HCT116 (cell line): Measurements from ENCODE around the gene OR5H6. TPM values are rescaled to one million over a fixed set of nuclear protein-coding genes. Genes with fewer than 3 reads are reported as not detected.

ENCODE experiments used
- ATAC-seq: fragments of 200-7000 bp; cut with Tn5 transposase; 2 replicates; pipeline ENCODE4 v1.9.1; 2020; ENCODE audit warnings: mild to moderate bottlenecking, moderate library complexity
- BruUV-seq: library from RNA; stranded (reverse); fragments of 400-500 nt; replicated peaks from 2 replicates; lab custom pipeline; 2021; lab: Mats Ljungman, UMichigan
- CTCF ChIA-PET: fragments of 300-600 bp; sonication (Branson Sonifier 250); formaldehyde crosslinking; loops from one replicate; lab custom pipeline; 2021; ENCODE audit warnings: antibody characterized with exemption; lab: Charles Lee
- POLR2A ChIA-PET: fragments of 300-600, 350-600 bp; sonication (Branson Sonifier 250); formaldehyde crosslinking; loops from one replicate; lab custom pipeline; 2021; ENCODE audit warnings: antibody characterized with exemption; lab: Charles Lee
- RAD21 ChIA-PET, 2 experiments: fragments of 300-600 bp; sonication (Branson Sonifier 250); formaldehyde crosslinking; loops; one replicate each; lab custom pipeline; 2023; ENCODE audit warnings: low total read pairs in 2 of 2; ENCODE audit not compliant: uncharacterized antibody in 2 of 2, unreplicated experiment in 2 of 2, low non-redundant PET in 1 of 2; lab: Charles Lee
- DNase-seq: peaks from one replicate; pipeline ENCODE4 v3.0.0-alpha.2; 2010; ENCODE audit warnings: low read depth, low spot score
- H2AFZ ChIP-seq: fragments of 200-600 bp; shearing (Covaris generic), sonication (generic); 2 replicates; pipeline ENCODE4 v1.6.1; 2017; ENCODE audit warnings: low read depth, mixed run types, mixed read lengths, antibody characterized with exemption, low read length; ENCODE audit not compliant: poor library complexity, severe bottlenecking
- H3K27ac ChIP-seq: 2 replicates; pipeline ENCODE4 v1.5.1; 2012; ENCODE audit warnings: low read depth, low read length
- H3K27me3 ChIP-seq: fragments of 200-600 bp; sonication (generic); 2 replicates; pipeline ENCODE4 v1.6.1; 2016; ENCODE audit warnings: mixed run types, low read length, mixed read lengths; ENCODE audit not compliant: insufficient read depth
- H3K36me3 ChIP-seq, 2 experiments: fragments of 200-500 bp in 1 of 2; fragments of 200-600 bp in 1 of 2; sonication (Bioruptor generic) in 1 of 2; sonication (generic) in 1 of 2; 2 replicates each; pipeline versions ENCODE4 v1.5.1 to v1.6.1; 2014 to 2016; ENCODE audit warnings: low read length in 2 of 2, inconsistent platforms in 1 of 2, mixed read lengths in 1 of 2, mixed run types in 1 of 2; ENCODE audit not compliant: insufficient read depth in 2 of 2, control insufficient read depth in 1 of 2
- H3K4me1 ChIP-seq, 2 experiments: fragments of 200-600 bp in 1 of 2; sonication (generic) in 1 of 2; 2 replicates each; pipeline versions ENCODE4 v1.5.1 to v1.6.1; 2012 to 2017; ENCODE audit warnings: low read length in 2 of 2, inconsistent platforms in 1 of 2, mild to moderate bottlenecking in 1 of 2, mixed read lengths in 1 of 2, mixed run types in 1 of 2, moderate library complexity in 1 of 2; ENCODE audit not compliant: insufficient read depth in 2 of 2, control insufficient read depth in 1 of 2
- H3K4me2 ChIP-seq: fragments of 200-600 bp; sonication (generic); 2 replicates; pipeline ENCODE4 v1.6.1; 2017; ENCODE audit warnings: mixed run types, low read length, mixed read lengths
- H3K4me3 ChIP-seq, 2 experiments: fragments of 200-600 bp in 1 of 2; sonication (generic) in 1 of 2; replicated peaks in 1 of 2; 2 replicates each; pipeline ENCODE4 v1.5.1; 2011 to 2016; ENCODE audit warnings: low read length in 2 of 2, control low read depth in 1 of 2, low read depth in 1 of 2, mild to moderate bottlenecking in 1 of 2, mixed read lengths in 1 of 2, mixed run types in 1 of 2
- H3K79me2 ChIP-seq: fragments of 200-600 bp; sonication (generic); 2 replicates; pipeline ENCODE4 v1.6.1; 2017; ENCODE audit warnings: mild to moderate bottlenecking, mixed run types, low read length, moderate library complexity, mixed read lengths; ENCODE audit not compliant: insufficient read depth
- H3K9ac ChIP-seq: fragments of 200-600 bp; sonication (generic); 2 replicates; pipeline ENCODE4 v1.6.1; 2016; ENCODE audit warnings: low read length, mixed read lengths
- H3K9me2 ChIP-seq: fragments of 200-600 bp; sonication (generic), shearing (Covaris generic); 2 replicates; pipeline ENCODE4 v1.6.1; 2017; ENCODE audit warnings: mixed run types, mild to moderate bottlenecking, moderate library complexity; ENCODE audit not compliant: insufficient read depth
- H3K9me3 ChIP-seq, 2 experiments: fragments of 200-500 bp in 1 of 2; fragments of 200-600 bp in 1 of 2; sonication (Bioruptor generic) in 1 of 2; sonication (generic) in 1 of 2; 2 replicates each; pipeline ENCODE4 v1.6.1; 2014 to 2017; ENCODE audit warnings: low read length in 2 of 2, mixed read lengths in 2 of 2, inconsistent platforms in 1 of 2, low read depth in 1 of 2, mild to moderate bottlenecking in 1 of 2, mixed run types in 1 of 2, moderate library complexity in 1 of 2; ENCODE audit not compliant: control insufficient read depth in 1 of 2, insufficient read depth in 1 of 2
- H4K20me1 ChIP-seq: fragments of 200-600 bp; sonication (generic), shearing (Covaris generic); 2 replicates; pipeline ENCODE4 v1.6.1; 2017; ENCODE audit warnings: mixed run types, mild to moderate bottlenecking, moderate library complexity; ENCODE audit not compliant: insufficient read depth
- ELF1 ChIP-seq: IDR thresholded peaks from 2 replicates; pipeline ENCODE4 v1.6.1; 2012; ENCODE audit warnings: low read depth, borderline replicate concordance
- FOSL1 ChIP-seq: IDR thresholded peaks from 2 replicates; pipeline ENCODE4 v1.6.1; 2012; ENCODE audit warnings: low read depth
- ZFX ChIP-seq: fragments of 450-650 bp; IDR thresholded peaks from 2 replicates; pipeline ENCODE4 v1.6.1; 2017
- ZNF274 ChIP-seq: fragments of 200-500 bp; sonication (Bioruptor generic); IDR thresholded peaks from 2 replicates; pipeline ENCODE4 v1.6.1; 2014; ENCODE audit warnings: mild to moderate bottlenecking, low read depth, low read length, inconsistent platforms
- intact Hi-C: fragments of 100-400 bp; cut with micrococcal nuclease; formaldehyde crosslinking; loops from 2 replicates; pipeline ENCODE4 v1.10.0; 2022
- total RNA-seq: library from RNA; stranded (reverse); gene quantifications from one replicate; pipeline ENCODE4 v1.2.1, GENCODE V29; 2021; ENCODE audit not compliant: unreplicated experiment
- TF ChIP-seq, protein P1 (sequence below): IDR thresholded peaks from 2 replicates; pipeline ENCODE4 v1.6.1; 2012; ENCODE audit warnings: low read depth
- TF ChIP-seq, protein P2 (sequence below), 3 experiments: fragments of 200-600 bp in 1 of 3; sonication (generic) in 1 of 3; IDR thresholded peaks in 2 of 3; conservative IDR thresholded peaks in 1 of 3; 2 replicates each; pipeline ENCODE4 v1.5.1; 2012 to 2017; ENCODE audit warnings: low read depth in 2 of 3, low read length in 2 of 3, antibody characterized with exemption in 1 of 3, borderline replicate concordance in 1 of 3, control low read depth in 1 of 3, mild to moderate bottlenecking in 1 of 3, mixed read lengths in 1 of 3, mixed run types in 1 of 3, moderate library complexity in 1 of 3; ENCODE audit not compliant: insufficient read depth in 1 of 3
- TF ChIP-seq, protein P3 (sequence below): IDR thresholded peaks from 2 replicates; pipeline ENCODE4 v1.6.1; 2012
- TF ChIP-seq, protein P4 (sequence below): IDR thresholded peaks from 2 replicates; pipeline ENCODE4 v1.6.1; 2011; ENCODE audit warnings: mild to moderate bottlenecking, low read length, moderate library complexity; ENCODE audit not compliant: insufficient replicate concordance; ENCODE audit errors: extremely low read depth
- TF ChIP-seq, protein P5 (sequence below): IDR thresholded peaks from 2 replicates; pipeline ENCODE4 v1.6.1; 2012

Gene OR5H6
- total RNA-seq, 1 experiment from 2014 or later, result not detected

DNA sequence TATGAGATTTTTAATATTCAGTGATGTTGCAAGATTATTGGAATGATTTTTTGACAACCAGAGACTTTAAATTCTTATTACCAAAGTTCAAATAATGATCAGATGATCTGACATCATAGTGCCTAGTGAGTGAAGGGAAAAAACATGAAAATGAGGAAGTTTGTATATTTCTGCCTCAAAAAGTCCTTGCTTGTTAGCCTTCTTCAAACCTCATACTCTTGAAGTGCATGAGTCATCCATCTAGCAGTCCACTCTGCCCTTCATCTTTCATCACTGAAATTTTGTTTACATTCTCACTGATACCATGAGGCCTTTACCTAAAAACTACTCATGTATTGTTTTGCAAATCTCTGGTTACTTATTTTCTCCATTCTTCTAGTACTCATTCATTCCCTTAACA is 23.9 kb upstream of the OR5H6 start:
- POLR2A ChIA-PET, result no interaction called here
- no TSS peak for BruUV-seq
- Histone ChIP-seq H2AFZ (no peak overlapping the region), H3K4me1 (no peaks in the 10 kb centered on the region), H3K9me3 (no peaks in the 10 kb centered on the region), H3K36me3 (no peaks in the 10 kb centered on the region), H3K27me3 (peaks cover 3% of the 10 kb centered on the region; the same call in 1 of the 2 replicates), H4K20me1 (no peaks in the 10 kb centered on the region), H3K4me2 (no peak overlapping the region), H3K79me2 (no peaks in the 10 kb centered on the region), H3K27ac (no peak overlapping the region), H3K4me3 (no peak overlapping the region), H3K9me2 (no peaks in the 10 kb centered on the region), H3K9ac (no peak overlapping the region)
- no peak for ATAC-seq
- intact Hi-C loops, result no loop called here
- no peak for TF ChIP-seq ZFX
- TF ChIP-seq ZNF274, result no peak
- TF ChIP-seq, protein P1, sequence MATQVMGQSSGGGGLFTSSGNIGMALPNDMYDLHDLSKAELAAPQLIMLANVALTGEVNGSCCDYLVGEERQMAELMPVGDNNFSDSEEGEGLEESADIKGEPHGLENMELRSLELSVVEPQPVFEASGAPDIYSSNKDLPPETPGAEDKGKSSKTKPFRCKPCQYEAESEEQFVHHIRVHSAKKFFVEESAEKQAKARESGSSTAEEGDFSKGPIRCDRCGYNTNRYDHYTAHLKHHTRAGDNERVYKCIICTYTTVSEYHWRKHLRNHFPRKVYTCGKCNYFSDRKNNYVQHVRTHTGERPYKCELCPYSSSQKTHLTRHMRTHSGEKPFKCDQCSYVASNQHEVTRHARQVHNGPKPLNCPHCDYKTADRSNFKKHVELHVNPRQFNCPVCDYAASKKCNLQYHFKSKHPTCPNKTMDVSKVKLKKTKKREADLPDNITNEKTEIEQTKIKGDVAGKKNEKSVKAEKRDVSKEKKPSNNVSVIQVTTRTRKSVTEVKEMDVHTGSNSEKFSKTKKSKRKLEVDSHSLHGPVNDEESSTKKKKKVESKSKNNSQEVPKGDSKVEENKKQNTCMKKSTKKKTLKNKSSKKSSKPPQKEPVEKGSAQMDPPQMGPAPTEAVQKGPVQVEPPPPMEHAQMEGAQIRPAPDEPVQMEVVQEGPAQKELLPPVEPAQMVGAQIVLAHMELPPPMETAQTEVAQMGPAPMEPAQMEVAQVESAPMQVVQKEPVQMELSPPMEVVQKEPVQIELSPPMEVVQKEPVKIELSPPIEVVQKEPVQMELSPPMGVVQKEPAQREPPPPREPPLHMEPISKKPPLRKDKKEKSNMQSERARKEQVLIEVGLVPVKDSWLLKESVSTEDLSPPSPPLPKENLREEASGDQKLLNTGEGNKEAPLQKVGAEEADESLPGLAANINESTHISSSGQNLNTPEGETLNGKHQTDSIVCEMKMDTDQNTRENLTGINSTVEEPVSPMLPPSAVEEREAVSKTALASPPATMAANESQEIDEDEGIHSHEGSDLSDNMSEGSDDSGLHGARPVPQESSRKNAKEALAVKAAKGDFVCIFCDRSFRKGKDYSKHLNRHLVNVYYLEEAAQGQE, result no peak
- RAD21 ChIA-PET, result no interaction called here
- DNase-seq, result no peak
- CTCF ChIA-PET, result no interaction called here

DNA sequence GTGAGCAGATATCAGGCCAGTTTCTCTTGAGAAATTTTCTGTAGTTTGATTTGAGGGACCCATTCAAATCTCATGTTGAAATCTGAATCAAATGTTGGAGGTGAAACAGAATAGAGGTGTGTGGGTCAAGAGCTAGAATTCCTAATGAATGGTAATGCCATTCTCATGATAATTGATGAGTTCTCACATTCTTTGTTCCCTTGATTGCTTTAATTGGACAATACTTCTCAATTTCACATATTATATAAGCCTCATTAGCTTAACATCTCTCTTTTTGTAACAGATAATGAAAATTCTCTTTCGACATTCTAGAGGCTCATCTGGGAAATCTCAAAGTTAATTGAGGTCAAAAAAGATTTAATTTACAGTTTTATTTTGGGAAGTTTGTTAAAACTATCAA is 21.9 kb upstream of the OR5H6 start:
- no peaks in the 10 kb centered on the region for H3K36me3 ChIP-seq
- H4K20me1 ChIP-seq, result no peaks in the 10 kb centered on the region
- no peak overlapping the region for H3K4me3 ChIP-seq
- DNase-seq, result no peak
- CTCF ChIA-PET, result no interaction called here
- no peaks in the 10 kb centered on the region for H3K9me2 ChIP-seq
- no peaks in the 10 kb centered on the region for H3K79me2 ChIP-seq
- no peak overlapping the region for H2AFZ ChIP-seq
- no peak overlapping the region for H3K27ac ChIP-seq
- POLR2A ChIA-PET, result no interaction called here
- intact Hi-C loops, result no loop called here
- H3K9me3 ChIP-seq, result no peaks in the 10 kb centered on the region
- no TSS peak for BruUV-seq
- no peak for ATAC-seq
- H3K4me2 ChIP-seq, result no peak overlapping the region
- H3K27me3 ChIP-seq, result peaks cover 3% of the 10 kb centered on the region; the same call in 1 of the 2 replicates
- RAD21 ChIA-PET, result no interaction called here
- H3K4me1 ChIP-seq, result no peaks in the 10 kb centered on the region
- H3K9ac ChIP-seq, result no peak overlapping the region
- TF ChIP-seq, protein P2, sequence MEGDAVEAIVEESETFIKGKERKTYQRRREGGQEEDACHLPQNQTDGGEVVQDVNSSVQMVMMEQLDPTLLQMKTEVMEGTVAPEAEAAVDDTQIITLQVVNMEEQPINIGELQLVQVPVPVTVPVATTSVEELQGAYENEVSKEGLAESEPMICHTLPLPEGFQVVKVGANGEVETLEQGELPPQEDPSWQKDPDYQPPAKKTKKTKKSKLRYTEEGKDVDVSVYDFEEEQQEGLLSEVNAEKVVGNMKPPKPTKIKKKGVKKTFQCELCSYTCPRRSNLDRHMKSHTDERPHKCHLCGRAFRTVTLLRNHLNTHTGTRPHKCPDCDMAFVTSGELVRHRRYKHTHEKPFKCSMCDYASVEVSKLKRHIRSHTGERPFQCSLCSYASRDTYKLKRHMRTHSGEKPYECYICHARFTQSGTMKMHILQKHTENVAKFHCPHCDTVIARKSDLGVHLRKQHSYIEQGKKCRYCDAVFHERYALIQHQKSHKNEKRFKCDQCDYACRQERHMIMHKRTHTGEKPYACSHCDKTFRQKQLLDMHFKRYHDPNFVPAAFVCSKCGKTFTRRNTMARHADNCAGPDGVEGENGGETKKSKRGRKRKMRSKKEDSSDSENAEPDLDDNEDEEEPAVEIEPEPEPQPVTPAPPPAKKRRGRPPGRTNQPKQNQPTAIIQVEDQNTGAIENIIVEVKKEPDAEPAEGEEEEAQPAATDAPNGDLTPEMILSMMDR (IDR thresholded peaks at IDR 0.05 in 2 of 3, conservative IDR thresholded peaks at IDR 0.05 in 1 of 3; ENCODE audit: borderline replicate concordance in 1 of 3, insufficient read depth in 1 of 3, low read depth in 2 of 3, low read length in 2 of 3), result no peak
- TF ChIP-seq, protein P3, sequence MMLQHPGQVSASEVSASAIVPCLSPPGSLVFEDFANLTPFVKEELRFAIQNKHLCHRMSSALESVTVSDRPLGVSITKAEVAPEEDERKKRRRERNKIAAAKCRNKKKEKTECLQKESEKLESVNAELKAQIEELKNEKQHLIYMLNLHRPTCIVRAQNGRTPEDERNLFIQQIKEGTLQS, result no peak
- TF ChIP-seq, protein P4, sequence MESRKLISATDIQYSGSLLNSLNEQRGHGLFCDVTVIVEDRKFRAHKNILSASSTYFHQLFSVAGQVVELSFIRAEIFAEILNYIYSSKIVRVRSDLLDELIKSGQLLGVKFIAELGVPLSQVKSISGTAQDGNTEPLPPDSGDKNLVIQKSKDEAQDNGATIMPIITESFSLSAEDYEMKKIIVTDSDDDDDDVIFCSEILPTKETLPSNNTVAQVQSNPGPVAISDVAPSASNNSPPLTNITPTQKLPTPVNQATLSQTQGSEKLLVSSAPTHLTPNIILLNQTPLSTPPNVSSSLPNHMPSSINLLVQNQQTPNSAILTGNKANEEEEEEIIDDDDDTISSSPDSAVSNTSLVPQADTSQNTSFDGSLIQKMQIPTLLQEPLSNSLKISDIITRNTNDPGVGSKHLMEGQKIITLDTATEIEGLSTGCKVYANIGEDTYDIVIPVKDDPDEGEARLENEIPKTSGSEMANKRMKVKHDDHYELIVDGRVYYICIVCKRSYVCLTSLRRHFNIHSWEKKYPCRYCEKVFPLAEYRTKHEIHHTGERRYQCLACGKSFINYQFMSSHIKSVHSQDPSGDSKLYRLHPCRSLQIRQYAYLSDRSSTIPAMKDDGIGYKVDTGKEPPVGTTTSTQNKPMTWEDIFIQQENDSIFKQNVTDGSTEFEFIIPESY, result no peak
- TF ChIP-seq ELF1 (no peak), FOSL1 (no peak), ZFX (no peak)
- TF ChIP-seq, protein P5, sequence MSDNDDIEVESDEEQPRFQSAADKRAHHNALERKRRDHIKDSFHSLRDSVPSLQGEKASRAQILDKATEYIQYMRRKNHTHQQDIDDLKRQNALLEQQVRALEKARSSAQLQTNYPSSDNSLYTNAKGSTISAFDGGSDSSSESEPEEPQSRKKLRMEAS, result no peak
